DMS153 treated with DMSO at 0.1 percent for 48 hours (cell line): ENCODE results near the gene TULP1.

Experiments
- DNase-seq: peaks from one replicate; lab custom pipeline; 2025; ENCODE audit not compliant: unreplicated experiment; lab: John Stamatoyannopoulos, UW

TULP1 gene

DNA sequence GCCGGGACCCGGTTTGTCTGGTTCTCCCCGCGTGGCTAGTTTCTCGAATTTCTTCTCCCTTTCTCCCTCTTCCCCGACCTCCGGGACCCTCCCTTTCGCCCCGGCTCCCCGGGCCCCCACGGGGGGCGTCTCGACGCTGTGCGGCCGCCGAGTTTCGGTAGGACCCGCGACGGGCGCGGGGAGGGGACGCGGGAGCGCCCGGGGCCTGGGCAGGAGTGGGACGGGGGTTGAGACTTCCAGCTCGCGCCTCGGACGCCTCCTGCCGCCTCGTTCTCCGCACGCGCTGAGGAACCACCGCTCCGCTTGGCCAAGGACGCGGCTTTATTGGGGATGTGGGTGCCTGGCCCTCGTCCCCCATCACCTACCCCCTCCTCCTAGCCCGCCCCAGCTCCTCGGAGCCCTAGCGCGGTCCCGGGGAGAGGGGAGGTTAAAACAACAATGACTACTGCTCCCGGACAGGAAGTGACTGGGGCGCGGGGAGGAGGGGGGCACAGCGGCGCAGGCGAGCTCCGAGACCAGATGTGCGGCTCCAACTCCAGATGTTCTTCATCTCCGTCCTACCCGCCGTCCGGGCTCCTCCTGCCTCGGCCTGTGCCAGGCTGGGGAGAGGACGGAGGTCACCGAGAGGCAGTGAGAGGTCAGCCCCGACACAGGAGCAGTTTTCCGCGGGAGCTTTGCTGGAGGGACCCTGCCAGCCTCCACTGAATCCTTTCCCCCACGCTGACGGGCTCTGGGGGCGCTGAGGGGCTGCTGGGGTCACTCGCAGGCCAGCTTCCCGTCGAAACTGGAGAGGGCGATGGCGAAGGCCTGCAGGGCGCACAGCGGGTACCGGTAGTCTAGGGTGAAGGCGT, 14.9 kb downstream of the TULP1 start:
- no peak for DNase-seq

DNA sequence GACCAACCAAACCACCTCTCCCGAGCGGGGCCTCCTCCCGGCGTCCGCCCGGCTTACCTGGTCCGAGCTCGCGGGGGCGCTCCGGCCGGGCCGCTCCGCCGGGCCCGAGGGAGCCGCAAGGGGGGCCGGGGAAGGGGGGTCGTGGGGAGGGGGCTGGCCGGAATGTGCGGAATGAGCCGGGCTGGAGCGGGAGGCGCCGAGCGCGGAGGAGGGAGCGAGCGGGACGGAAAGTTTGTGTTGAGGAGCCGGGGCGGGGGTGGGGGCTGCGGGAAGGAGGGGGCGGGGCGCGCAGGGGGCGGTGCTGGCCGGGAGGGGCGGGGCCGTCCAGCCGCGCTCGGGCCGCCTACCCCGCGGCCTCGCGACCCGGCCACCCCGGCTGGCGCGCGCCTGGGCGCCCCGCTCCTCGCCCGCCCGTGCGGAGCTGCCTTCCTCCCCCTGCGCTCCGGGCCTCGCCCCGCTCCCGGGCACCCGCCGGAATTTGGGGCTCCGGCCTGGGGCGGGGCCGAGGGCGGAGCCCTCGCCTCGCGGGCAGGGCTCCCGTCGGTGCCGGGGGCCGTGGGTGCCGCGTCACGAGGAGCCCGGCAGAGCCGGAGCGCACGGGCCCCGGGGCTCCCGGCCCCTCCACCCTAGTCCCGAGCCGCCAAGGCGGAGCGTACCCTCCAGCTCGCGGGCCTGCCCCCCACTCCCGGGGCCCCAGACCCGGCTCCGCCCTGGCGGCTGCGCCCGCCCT, 15.7 kb downstream of the TULP1 start, which contains the start of gene TEAD3:
TSS of gene TEAD3 (minus strand) at position 239 of the 730 bp plus-strand sequence.
- no peak for DNase-seq

DNA sequence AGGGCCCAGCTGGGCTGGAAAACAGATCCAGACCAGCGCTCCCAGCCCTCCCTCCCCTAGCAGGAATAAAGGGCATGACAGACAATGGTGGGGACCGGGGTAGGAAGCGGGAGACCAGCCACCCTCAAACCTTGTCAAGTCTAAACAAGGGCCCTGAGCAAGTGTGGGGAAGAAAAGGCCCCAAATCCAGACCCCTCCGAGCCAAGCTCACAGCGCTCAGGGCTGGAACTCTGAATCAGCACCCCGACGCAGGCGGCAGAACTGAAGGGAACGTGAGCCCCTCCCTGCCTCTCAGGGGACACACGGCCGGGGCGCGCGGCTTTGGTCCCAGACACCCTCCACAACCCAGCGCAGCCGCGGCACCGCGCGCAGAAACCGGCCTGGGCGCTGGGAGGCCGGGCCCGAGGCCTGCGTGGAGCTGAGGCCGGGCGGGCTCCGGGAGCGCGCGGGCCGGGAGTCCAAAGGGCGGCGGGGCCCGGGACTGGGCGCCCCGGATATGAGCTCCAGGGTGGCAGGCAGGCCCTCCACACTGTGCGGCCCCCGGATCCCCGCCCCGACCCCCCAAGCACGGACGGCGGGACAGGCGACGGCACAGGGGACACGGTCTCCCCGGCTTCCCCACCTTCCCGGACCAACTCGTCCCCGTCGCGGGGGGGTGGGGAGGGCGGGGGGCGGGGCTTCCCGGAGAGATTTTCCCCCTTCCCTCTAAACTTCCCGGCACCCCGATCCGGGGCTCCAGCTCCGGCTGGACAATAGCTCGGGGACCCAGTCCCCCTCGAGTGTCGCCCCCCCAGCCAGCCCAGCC, 16.5 kb downstream of the TULP1 start:
- no peak for DNase-seq

DNA sequence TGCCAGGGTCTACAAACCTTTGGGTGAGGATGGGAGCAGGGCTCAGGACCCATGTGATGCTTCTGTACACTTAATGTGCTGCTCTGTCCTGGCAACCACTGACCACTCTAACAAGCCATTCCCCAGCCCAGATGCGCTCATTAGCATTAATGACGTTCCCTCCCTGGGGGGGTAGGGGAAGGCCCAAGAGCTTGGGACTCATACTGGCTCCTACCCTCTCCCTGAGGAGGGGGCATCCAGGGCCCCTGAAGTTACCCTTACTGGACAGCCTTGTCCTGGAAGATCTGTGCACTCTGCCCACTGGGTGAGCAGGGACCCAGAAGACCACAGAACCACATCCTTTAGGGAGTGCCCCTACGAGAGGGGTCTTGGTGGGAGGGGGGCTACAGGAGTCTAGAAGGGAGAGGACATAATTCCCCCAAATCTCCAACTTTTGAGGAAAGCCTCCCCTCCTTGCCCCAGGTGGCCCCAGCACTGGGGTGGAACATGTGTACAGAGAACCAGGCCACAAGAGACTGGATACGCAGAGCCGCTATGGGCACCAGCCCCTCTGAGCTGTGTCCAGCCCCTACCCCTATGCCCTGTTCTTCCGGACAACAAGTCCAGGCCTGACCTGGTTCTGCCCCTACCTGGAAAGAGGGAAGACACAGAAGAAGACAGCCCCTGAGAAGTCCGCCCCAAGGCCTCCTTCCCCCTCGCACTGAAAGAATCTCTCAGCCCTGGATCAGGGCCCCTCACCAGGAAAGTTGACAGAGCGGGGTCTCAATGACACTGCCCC, 17.2 kb downstream of the TULP1 start:
- no peak for DNase-seq

DNA sequence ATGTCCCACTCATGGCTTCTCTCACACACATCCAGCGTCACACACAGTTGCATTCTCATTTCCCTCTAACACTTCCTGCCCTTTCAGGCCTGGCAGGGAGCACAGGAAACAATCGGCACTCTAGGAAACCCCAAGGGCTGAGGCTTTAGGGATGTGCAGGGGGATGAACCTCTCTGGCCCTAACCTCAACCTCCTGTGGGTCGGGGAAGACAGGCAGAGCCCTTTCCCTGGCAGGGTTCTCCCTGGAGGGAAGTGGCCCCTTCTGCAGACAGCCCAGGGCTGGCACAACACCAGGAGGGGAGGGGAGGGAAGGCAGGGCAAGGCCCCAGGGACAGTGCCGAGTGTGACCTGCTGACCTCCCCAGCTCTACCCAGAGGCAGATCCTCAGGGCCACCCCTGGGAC, 18.5 kb downstream of the TULP1 start:
- peak; percentile 33 for DNase-seq

DNA sequence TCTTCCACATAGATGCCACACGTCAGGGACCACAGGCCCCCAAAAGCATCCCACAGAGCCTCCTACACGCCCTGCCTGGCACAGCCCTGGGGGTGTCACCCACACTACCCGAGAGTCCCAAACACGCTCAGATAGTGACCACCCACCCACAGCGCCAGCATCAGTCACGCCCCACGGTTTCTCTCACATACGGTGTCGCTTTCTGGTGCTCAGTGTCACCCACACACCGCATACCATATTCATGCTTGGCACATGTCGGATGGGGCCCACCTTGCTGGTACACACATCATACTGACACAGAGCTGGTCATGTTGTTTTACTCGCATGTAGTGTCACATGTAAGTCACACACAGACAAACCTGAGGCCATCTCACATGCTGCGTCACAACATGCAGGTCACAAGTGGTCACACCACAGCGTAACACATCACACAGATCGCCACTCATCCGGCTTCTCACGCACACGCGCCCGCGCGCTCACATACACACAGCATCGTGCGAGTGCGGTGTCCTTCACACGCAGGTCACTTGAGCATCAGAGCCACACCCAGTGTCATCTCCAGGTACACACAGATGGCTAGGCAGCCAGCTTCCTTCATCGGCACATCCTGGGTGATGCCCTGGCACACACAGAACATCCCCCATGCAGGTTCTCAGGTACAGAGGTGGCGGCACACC, 19.3 kb downstream of the TULP1 start:
- no peak for DNase-seq

DNA sequence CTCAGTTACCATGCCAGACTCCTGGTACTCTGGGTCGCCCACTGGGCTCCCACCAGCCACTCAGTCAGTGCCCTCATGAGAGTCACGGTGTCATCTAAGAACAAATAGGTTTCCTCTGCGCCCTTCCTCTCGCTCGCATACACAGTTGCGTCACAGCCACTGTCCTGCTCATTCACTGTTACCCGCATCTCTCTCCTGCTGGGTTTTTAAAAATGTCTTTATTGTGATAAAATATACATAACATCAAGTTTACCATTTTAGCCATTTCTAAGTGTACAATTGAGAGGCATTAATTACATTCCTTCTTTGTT, 19.8 kb downstream of the TULP1 start:
- no peak for DNase-seq

DNA sequence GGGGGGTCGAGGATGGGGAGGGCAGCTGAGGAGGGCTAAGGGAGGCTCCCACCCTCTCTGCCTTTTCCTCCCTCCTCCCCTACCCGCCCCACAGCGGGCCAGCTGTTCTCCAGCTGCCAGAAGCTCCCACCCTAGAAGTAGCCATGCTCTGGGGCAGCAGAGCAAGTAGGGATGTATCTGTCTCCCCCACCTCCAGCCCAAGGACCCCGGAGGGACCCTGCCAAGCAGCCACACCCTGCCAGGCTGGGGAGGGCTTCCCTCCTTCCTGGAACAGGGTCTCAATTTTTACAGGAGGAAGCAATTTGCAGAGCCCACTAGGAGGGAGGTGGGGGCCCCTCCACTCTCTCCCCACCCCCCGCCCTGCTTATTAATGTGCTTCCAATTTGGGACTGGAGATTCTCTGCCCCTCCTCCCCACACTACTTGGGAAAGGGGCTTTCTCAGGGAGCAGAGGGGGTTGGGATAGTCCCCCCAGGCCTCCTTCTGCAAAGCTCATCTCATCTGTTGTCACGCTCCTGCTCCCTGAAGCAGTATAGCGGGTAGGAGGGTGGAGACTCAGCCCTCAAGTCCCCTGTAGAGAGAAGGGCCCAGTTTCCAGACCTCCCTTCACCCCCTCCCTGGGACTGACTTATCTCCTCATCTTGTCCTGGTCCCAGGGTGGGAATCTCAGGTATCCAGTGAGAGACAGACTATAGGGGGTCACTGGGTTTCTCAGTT, 20.3 kb downstream of the TULP1 start:
- no peak for DNase-seq

DNA sequence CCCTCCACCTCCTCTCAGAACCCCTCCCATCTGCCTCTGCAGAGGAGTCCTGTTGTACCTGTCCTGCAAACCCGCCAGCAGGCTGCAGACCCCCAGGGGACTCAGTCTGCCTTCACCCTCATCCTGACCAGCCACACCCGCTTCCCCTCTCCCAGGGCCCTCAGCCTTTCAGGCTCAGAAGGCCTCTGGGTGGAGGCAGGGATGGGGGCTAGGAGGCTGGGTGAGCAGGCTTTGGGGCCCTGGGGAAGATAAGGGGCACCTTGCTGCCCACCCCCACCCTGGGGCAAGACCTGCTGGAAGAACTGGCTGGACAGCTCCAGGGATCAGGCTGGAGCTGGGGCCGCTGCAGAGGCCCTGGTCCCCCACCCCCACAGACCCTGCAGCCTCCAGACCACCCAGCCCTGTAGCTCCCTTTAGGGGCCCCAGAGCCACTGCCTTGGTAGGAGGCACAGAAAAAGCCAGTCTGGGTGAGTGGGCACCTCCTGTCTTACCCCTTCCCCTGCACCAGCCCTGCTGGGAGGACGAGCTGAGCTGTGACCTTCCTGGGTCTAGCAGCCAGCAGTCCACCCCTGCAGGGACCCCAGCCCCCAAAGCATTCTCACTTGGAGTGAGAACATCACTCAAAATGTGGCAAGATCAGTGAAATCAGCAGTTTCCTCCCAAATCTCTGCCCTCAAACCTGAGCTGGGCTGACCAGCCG, 21.0 kb downstream of the TULP1 start:
- DNase-seq = no peak

DNA sequence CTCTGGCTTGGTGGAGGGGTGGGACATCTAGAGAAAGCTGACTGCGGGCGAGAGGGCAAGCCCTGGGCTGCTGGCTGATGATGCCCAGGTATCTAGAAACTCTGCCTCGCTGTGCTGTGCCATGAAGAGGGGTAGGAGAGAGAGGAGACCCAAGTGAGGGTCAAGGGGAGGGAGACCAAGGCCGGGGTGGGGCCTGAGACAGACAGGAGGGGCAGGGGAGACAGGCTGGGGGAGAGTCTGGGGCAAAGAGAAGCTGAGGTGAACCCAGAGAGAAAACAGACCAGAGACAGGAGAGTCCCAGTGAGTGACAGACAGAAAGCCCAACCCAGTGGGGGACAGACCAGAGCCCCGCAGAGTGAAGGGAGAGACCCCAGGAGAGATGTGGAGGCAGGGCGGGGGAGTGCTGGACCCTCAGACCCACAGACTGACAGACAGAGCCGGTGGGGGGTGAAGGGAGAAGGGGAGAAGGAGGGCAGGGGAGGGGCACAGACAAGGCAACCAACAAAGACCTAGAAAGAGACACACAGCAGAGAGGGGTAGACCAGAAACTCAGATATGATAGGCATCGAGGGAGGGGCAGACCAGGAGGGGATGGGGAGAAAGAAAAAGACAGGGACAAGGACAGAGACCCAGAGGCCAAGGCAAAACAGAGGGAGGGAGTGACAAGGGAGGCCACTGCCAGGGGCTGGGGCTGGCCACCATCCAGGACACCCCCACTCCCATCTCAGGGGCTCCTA, 21.7 kb downstream of the TULP1 start:
- DNase-seq = no peak

DNA sequence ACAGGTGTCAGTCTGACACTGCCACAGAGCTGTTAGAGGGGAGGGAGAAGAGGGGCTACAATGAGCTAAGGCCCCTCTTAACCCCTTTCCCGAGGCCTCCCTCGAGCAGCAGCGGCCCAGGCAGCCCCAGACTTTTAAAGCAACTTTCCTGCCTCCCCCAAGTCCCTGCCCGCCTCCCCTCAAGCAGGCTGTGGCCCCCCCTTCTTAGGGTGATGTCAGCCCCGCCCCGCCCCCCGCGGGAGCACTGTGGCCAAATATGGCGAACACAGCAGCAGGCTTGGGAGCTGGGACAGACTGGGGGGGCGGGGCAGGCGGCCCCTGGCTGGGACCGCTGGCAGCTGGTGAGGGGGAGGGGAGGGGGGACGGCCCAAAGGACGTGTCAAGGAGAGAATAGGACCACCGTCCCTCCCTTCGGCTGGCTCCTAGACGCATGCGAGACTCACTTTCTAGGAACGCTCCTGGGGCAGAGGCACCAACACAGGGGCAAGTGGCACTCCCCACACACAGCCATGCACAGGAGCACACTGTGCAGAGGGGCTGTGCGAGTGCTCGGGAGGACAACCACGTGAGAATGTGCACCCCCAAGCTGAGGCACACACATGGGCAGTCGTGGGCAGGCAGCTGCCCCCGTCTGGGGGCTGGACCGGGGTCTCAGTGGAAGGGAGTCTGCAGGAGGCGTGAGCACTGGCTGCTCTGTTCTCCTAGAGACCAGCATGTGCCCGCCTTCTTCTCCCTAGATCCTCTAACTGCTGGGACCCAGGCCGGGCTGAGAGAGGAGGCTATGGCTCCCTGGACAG, 22.5 kb downstream of the TULP1 start:
- DNase-seq = no peak

DNA sequence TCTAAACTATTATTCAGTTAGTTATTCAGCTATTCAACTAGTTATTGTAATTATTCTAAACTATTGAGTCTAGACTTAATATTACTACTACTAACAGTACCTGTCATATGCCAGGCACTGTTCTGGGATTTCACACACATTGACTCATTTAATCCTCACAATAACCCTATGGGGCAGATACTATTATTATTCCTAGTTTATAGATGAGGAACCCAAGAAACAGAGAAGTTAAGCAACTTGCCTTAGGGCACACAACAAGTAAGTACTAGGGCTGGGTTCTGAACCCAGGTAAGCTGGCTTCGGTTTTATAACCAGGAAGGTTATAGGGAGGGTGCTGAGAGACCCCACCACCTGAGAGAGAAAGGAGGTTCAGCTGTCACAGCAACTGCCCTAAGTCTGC, 23.6 kb downstream of the TULP1 start:
- no peak for DNase-seq

DNA sequence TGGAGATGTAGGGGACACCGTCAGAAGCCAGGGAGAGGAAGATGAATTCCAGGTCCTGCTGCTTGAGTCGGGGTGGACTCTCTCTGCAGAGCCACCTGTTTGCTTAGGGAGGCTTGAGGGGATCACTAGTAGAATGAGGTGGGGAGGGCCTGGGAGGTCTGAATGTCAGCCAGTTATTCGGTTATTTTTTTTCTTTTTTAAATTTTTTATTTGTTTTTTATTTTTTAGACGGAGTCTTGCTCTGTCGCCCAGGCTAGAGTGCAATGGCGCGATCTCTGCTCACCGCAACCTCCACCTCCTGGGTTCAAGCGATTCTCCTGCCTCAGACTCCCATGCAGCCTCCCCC, 24.2 kb downstream of the TULP1 start:
- no peak for DNase-seq

DNA sequence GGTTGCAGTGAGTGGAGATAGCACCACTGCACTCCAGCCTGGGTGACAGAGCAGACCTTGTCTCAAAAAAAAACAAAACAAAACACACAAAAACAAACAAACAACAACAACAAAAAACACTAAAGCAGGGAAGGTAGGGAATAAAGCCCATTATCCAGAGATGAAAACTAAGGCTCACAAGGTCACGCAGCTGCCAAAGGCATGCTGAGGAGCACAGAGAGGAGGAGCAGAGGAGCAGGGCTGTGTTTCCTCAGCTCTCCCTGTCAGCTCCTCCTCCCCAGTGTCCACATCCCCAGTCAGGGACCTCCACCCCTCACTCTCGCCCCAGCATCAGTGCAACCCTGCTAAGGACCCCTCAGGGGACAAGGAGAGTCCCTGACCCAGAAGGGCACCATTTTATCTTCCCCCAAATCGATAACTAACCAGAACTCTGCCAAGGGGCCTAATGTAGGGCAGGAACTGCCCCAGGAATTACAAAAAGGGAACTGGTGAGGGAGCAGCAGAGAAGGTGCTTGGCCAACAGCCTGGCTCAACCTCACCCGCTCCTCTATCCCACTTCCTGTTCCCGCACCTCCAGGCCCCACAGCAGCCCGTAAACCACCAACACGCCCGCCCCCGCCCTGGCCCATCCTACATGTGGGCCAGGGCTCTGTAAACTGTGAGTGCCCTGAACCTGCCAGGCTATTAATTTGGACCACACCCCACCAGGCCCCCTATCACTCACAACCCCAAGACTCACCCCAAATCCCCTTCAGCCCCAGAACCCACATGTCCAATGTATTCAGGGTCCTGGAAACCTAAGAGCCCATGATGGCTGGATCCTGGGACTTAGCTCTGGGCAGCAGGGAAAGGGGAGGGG, 24.8 kb downstream of the TULP1 start:
- DNase-seq = no peak

DNA sequence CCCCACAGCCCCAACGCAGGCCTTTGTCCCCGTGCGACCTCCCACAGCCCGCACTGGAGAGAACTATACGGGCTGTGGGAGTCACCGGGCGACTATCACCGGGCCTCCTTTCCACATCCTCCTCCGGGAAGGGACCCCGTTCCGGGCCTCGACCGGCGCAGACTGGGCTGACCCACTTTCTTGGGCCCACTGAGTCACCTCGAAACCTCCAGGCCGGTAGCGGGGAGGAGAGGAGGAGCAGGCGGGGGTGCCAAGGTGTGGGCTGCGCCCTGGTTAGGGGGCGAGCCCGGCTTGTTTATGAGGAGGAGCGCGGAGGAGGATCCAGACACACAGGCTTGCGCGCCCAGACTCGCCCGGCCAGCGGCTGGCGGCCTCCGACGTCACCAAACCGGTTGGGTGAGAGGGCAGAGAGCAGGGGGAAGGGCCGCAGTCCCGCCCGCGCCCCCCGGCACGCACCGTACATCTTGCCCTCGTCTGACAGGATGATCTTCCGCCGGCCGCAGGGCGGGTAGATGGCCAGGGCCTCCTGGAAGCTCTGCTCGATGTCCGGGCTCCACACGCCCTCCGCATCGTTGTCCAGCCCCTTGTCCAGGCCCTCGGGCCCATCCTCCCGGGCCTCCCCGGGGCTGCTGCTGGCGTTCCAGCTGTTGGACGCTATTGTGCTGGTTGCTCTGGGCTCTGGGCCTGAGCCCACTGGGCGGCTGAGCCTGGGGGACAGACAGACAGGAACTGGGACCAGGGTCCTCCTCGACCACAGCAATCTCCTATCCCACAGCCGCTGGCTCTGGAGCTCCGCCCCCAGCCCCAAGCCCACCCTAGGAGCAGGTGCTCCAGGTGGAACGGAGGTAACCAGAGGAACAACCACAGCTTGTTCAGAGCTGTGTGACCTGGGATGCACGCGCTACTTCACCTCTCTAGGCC, 26.4 kb downstream of the TULP1 start:
- DNase-seq = peak; percentile 65

DNA sequence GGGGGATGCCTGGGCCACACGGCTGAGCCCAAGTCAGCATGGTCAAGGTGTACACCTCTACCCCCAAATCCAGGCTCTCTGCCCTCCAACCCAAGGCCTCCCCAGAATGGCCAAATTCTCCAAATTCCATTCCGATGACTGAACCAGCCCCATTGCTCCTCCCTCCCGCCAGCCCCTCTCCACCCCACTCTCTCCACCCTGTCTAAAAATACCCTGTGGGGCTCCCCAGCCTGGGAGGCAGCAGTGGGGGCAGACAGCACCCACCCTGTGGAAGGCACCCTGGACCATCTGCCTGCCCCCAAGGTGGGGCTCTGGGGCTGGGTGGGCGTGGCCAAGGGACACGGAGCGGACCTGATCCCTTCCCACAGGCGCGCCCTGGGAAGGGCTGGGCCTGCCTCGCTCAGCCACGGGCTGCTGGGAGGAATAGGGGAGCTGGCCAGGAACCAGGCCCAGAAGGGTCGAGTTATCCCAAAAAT, 27.3 kb downstream of the TULP1 start:
- DNase-seq = no peak
